Measurements from ENCODE around the gene TST. TPM values are rescaled to one million over a fixed set of nuclear protein-coding genes. Genes with fewer than 3 reads are reported as not detected.

The TST gene
- total and polyA plus RNA-seq, 2 donors (not counting 1 experiment from before 2014, with no cell fraction given): 1.4 to 5.9 TPM

- H3K27ac Mint-ChIP-seq: no peak overlapping the region
- Histone ChIP-seq H3K36me3 (replicated peaks in 1 of 2; ENCODE audit: control extremely low read depth in 1 of 2, control insufficient read depth in 1 of 2, extremely low read depth in 1 of 2, insufficient read depth in 2 of 2, low read length in 1 of 2) (no peaks in the 10 kb centered on the region), H3K27me3 (replicated peaks in 1 of 4; ENCODE audit: control extremely low read depth in 1 of 4, control insufficient read depth in 3 of 4, insufficient read depth in 4 of 4, low read length in 3 of 4) (peaks cover 0 to 13% (median 3%) of the 10 kb centered on the region in 4 experiments), H3K9ac (ENCODE audit: low read length) (no peak overlapping the region), H4K20me1 (ENCODE audit: control insufficient read depth, insufficient read depth, low read length, poor library complexity, severe bottlenecking) (no peaks in the 10 kb centered on the region), H3K9me3 (ENCODE audit: control extremely low read depth in 1 of 3, control insufficient read depth in 2 of 3, insufficient read depth in 1 of 3, low read length in 2 of 3) (peaks cover 0 to 5% (median 4%) of the 10 kb centered on the region in 3 donors), H3K27ac (ENCODE audit: low read length in 2 of 2) (no peak overlapping the region), H2AFZ (ENCODE audit: insufficient read depth, low read depth, low read length, poor library complexity, severe bottlenecking) (no peak overlapping the region), H3K4me1 (ENCODE audit: control insufficient read depth in 2 of 2, insufficient read depth in 2 of 2, low read length in 2 of 2) (no peaks in the 10 kb centered on the region), H3K4me3 (ENCODE audit: control extremely low read depth in 1 of 5, extremely low read depth in 1 of 5, insufficient read depth in 1 of 5, low read depth in 2 of 5, low read length in 4 of 5) (no peak overlapping the region), H3K4me2 (replicated peaks; ENCODE audit: low read depth, low read length, poor library complexity, severe bottlenecking) (no peak overlapping the region), H3K79me2 (ENCODE audit: control insufficient read depth, insufficient read depth, low read length) (no peaks in the 10 kb centered on the region)
- ATAC-seq (ENCODE audit: low read depth) (no peak), DNase-seq (no peak)
- POLR2A ChIA-PET: no interaction called here
- TF ChIP-seq CTCF (IDR thresholded peaks at IDR 0.05) (no peak), EZH2 (IDR thresholded peaks at IDR 0.05; ENCODE audit: borderline replicate concordance, insufficient read depth, low read depth, low read length, poor library complexity, severe bottlenecking) (no peak)
- CTCF ChIA-PET: no interaction called here
- no peak overlapping the region for H3K4me3 Mint-ChIP-seq
- peaks cover 27% of the 10 kb centered on the region for H3K27me3 Mint-ChIP-seq
- WGBS (ENCODE audit: insufficient coverage): no CpG with 5 or more reads among the region's 2 CpGs
- intact Hi-C loops (cut with micrococcal nuclease): no loop called here
- H3K4me1 Mint-ChIP-seq: no peaks in the 10 kb centered on the region
- no peaks in the 10 kb centered on the region for H3K9me3 Mint-ChIP-seq (ENCODE audit: insufficient read depth)
Measured at GRCh38 chr22:37008365-37008764, 10.9 kb downstream of the TST start.

- H3K27ac ChIP-seq (ENCODE audit: low read length in 2 of 2): no peak overlapping the region
- ChIA-PET POLR2A (no interaction called here), CTCF (no interaction called here)
- Mint-ChIP-seq H3K4me1 (no peaks in the 10 kb centered on the region), H3K4me3 (no peak overlapping the region), H3K9me3 (ENCODE audit: insufficient read depth) (no peaks in the 10 kb centered on the region), H3K27ac (no peak overlapping the region), H3K27me3 (peaks cover 27% of the 10 kb centered on the region)
- H3K79me2 ChIP-seq (ENCODE audit: control insufficient read depth, insufficient read depth, low read length): no peaks in the 10 kb centered on the region
- 13% methylated on average over 2 of the region's 2 CpGs for WGBS (ENCODE audit: insufficient coverage)
- H3K9me3 ChIP-seq (ENCODE audit: control extremely low read depth in 1 of 3, control insufficient read depth in 2 of 3, insufficient read depth in 1 of 3, low read length in 2 of 3): peaks cover 0 to 5% (median 4%) of the 10 kb centered on the region in 3 donors
- no peaks in the 10 kb centered on the region for H4K20me1 ChIP-seq (ENCODE audit: control insufficient read depth, insufficient read depth, low read length, poor library complexity, severe bottlenecking)
- no peak for TF ChIP-seq EZH2 (IDR thresholded peaks at IDR 0.05; ENCODE audit: borderline replicate concordance, insufficient read depth, low read depth, low read length, poor library complexity, severe bottlenecking)
- no peak for TF ChIP-seq CTCF (IDR thresholded peaks at IDR 0.05)
- peaks cover 0 to 13% (median 3%) of the 10 kb centered on the region in 4 experiments for H3K27me3 ChIP-seq (replicated peaks in 1 of 4; ENCODE audit: control extremely low read depth in 1 of 4, control insufficient read depth in 3 of 4, insufficient read depth in 4 of 4, low read length in 3 of 4)
- ATAC-seq (ENCODE audit: low read depth): no peak
- no peak for DNase-seq
- no peak overlapping the region for H3K4me2 ChIP-seq (replicated peaks; ENCODE audit: low read depth, low read length, poor library complexity, severe bottlenecking)
- intact Hi-C loops (cut with micrococcal nuclease): no loop called here
- no peaks in the 10 kb centered on the region for H3K4me1 ChIP-seq (ENCODE audit: control insufficient read depth in 2 of 2, insufficient read depth in 2 of 2, low read length in 2 of 2)
- no peak overlapping the region for H2AFZ ChIP-seq (ENCODE audit: insufficient read depth, low read depth, low read length, poor library complexity, severe bottlenecking)
- no peak overlapping the region for H3K9ac ChIP-seq (ENCODE audit: low read length)
- no peaks in the 10 kb centered on the region for H3K36me3 ChIP-seq (replicated peaks in 1 of 2; ENCODE audit: control extremely low read depth in 1 of 2, control insufficient read depth in 1 of 2, extremely low read depth in 1 of 2, insufficient read depth in 2 of 2, low read length in 1 of 2)
- no peak overlapping the region for H3K4me3 ChIP-seq (ENCODE audit: control extremely low read depth in 1 of 5, extremely low read depth in 1 of 5, insufficient read depth in 1 of 5, low read depth in 2 of 5, low read length in 4 of 5)
Measured at GRCh38 chr22:37007651-37008050, 11.6 kb downstream of the TST start.
